ENCODE measurements around the gene PALD1. TPM values are rescaled to one million over a fixed set of nuclear protein-coding genes. Genes with fewer than 3 reads are reported as not detected.

The PALD1 gene
- total RNA-seq, 4 donors from 2014 or later: 6.2 to 12.1 (median 7.7) TPM

GRCh38 chr10:70496341-70497119 lies 18.0 kb downstream of the PALD1 start:
- TF ChIP-seq EP300 (IDR thresholded peaks at IDR 0.05): no peak
- no peak for TF ChIP-seq POLR2AphosphoS5 (IDR thresholded peaks at IDR 0.05)
- TF ChIP-seq POLR2A (IDR thresholded peaks at IDR 0.05): no peak
- TF ChIP-seq CTCF (IDR thresholded peaks at IDR 0.05): no peak
- no peaks in the 10 kb centered on the region for H3K9me3 ChIP-seq
- WGBS: 79% methylated on average over 13 of the region's 13 CpGs
- H3K36me3 ChIP-seq: no peaks in the 10 kb centered on the region
- H3K4me1 ChIP-seq: peaks cover 18% of the 10 kb centered on the region
- H3K27me3 ChIP-seq: peaks cover 3% of the 10 kb centered on the region
- no peak overlapping the region for H3K4me3 ChIP-seq
- DNase-seq (ENCODE audit: low spot score in 2 of 2): no peak
- H3K27ac ChIP-seq: no peak overlapping the region

- Histone ChIP-seq H3K27me3 (peaks cover 3% of the 10 kb centered on the region), H3K27ac (no peak overlapping the region), H3K4me3 (no peak overlapping the region), H3K36me3 (no peaks in the 10 kb centered on the region), H3K9me3 (no peaks in the 10 kb centered on the region), H3K4me1 (peaks cover 18% of the 10 kb centered on the region)
- DNase-seq (ENCODE audit: low spot score in 2 of 2): no peak
- no peak for TF ChIP-seq POLR2AphosphoS5 (IDR thresholded peaks at IDR 0.05)
- TF ChIP-seq CTCF (IDR thresholded peaks at IDR 0.05): no peak
- 93% methylated on average over 11 of the region's 13 CpGs for WGBS
Observed at GRCh38 chr10:70497120-70497545, 18.6 kb downstream of the PALD1 start.

- no peak for TF ChIP-seq POLR2A (IDR thresholded peaks at IDR 0.05)
- no peak for TF ChIP-seq POLR2AphosphoS5 (IDR thresholded peaks at IDR 0.05)
- no peak for TF ChIP-seq CTCF (IDR thresholded peaks at IDR 0.05)
- no peak for TF ChIP-seq EP300 (IDR thresholded peaks at IDR 0.05)
- Histone ChIP-seq H3K9me3 (no peaks in the 10 kb centered on the region), H3K27me3 (peaks cover 3% of the 10 kb centered on the region), H3K4me3 (no peak overlapping the region), H3K4me1 (peaks cover 12% of the 10 kb centered on the region), H3K36me3 (no peaks in the 10 kb centered on the region), H3K27ac (no peak overlapping the region)
- 64% methylated on average over 10 of the region's 10 CpGs for WGBS
- DNase-seq (ENCODE audit: low spot score in 2 of 2): no peak
Observed at GRCh38 chr10:70498970-70499835, 20.6 kb downstream of the PALD1 start.

GRCh38 chr10:70499836-70500167 lies 21.2 kb downstream of the PALD1 start:
- Histone ChIP-seq H3K4me1 (peaks cover 11% of the 10 kb centered on the region), H3K27me3 (peaks cover 3% of the 10 kb centered on the region), H3K36me3 (no peaks in the 10 kb centered on the region), H3K9me3 (no peaks in the 10 kb centered on the region), H3K27ac (no peak overlapping the region), H3K4me3 (no peak overlapping the region)
- WGBS: 75% methylated on average over 4 of the region's 4 CpGs
- no peak for DNase-seq (ENCODE audit: low spot score in 2 of 2)
- TF ChIP-seq EP300 (IDR thresholded peaks at IDR 0.05) (no peak), POLR2AphosphoS5 (IDR thresholded peaks at IDR 0.05) (no peak), CTCF (IDR thresholded peaks at IDR 0.05) (no peak), POLR2A (IDR thresholded peaks at IDR 0.05) (no peak)

GRCh38 chr10:70500368-70500767 lies 21.8 kb downstream of the PALD1 start:
- no peak for DNase-seq (ENCODE audit: low spot score in 2 of 2)
- Histone ChIP-seq H3K27ac (no peak overlapping the region), H3K27me3 (peaks cover 3% of the 10 kb centered on the region), H3K36me3 (no peaks in the 10 kb centered on the region), H3K9me3 (no peaks in the 10 kb centered on the region), H3K4me1 (peaks cover 8% of the 10 kb centered on the region), H3K4me3 (no peak overlapping the region)
- TF ChIP-seq POLR2A (IDR thresholded peaks at IDR 0.05): no peak
- TF ChIP-seq EP300 (IDR thresholded peaks at IDR 0.05): no peak
- 82% methylated on average over 9 of the region's 9 CpGs for WGBS

All from suprapubic skin (tissue), 4 donors.